ENCODE results near the gene VSTM4.

GRCh38 chr10:49123981-49124950 is 8.9 kb upstream of the VSTM4 start:
- no peak for TF ChIP-seq CTCF (conservative IDR thresholded peaks at IDR 0.05; ENCODE audit: low read length)
- TF ChIP-seq EZH2phosphoT487 (IDR thresholded peaks at IDR 0.05; ENCODE audit: borderline replicate concordance, low read depth, low read length) = no peak
